ENCODE results near the gene BTN2A1.
"Not testable (repeated sequence)": the region's sequence is repeated elsewhere in the genome, so short reads cannot be mapped to it uniquely, and the experiment has no call there.

Gene BTN2A1

DNA sequence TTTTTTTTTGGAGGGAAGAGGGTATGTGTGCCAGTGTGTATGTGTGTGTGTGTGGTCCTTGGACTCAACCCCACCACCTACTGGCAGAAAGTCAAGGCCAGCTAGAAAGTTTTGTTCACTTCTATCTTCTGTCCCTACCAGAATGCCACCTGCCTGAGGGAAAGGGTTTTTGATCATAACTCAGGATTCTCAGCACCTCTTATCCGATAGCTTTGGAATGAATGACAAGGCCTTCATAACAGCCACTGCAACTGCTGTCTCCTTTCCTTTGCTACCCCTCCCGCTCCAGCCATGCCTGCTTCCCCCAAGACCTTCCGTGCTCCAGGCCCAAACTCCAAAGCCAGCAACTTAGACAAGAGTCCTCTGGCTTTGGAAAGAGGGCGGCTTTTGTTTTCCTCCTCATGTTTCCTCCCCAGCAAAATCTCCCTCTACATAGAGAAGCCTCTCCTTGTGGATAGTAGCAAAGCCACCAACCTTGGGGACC lies 37.0 kb upstream of the BTN2A1 start:
- H3K9me3 ChIP-seq (ENCODE audit: control insufficient read depth, low read depth, low read length) = no peaks in the 10 kb centered on the region
- no peaks in the 10 kb centered on the region for H3K36me3 ChIP-seq (ENCODE audit: control insufficient read depth, low read depth, low read length)
- H3K9ac ChIP-seq (ENCODE audit: low read length) = peak overlapping the region; percentile 83
- H3K4me1 ChIP-seq (ENCODE audit: control insufficient read depth, low read depth, low read length) = peaks cover 10% of the 10 kb centered on the region
- H3K4me3 ChIP-seq (ENCODE audit: low read length) = peak overlapping the region; percentile 95
- no peaks in the 10 kb centered on the region for H3K27me3 ChIP-seq (ENCODE audit: control insufficient read depth, insufficient read depth, low read length)
- H3K27ac ChIP-seq (ENCODE audit: low read length) = peak overlapping the region; percentile 88

DNA sequence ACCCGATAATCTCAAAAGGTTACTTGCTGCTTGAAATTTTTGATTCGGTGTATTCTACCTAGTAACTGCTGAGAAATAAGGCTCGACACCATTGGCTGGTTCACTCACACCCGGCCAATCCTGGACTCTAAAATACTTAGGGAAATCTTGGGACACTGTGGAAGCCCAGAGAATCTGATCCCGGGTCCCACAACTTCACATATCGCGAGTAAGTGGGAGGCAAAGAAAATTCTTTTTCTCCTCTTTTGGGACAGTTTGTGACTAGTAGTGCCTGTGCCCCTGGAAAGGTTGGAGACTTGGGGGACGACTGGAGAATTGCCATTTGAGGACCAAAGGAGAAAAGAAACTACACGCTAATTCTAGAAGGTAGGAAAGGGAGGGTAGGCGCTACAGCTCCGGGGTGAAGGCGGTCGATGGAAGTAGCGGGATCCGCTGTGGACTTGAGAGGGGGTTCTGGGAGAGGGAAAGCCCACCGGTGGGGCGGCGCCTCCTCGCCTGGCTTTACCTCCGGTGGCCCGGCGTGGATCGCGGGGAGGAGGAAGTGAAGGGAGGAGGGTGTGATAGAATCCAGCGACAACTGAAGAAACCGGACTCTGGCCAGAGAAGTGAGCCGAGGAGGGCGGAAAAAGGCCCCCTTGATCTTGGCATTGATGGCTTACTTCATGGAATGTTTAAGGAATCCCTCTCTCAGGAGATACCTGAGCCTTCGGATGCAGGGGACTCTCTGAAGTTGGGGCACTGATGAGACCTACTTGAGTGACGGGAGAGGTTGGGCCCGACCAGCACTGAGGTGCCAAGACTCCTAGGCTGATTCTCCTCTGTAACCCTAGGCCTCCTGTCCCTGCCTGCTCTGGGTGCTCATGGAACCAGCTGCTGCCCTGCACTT lies 36.3 kb upstream of the BTN2A1 start:
- Histone ChIP-seq H3K9me3 (ENCODE audit: control insufficient read depth, low read depth, low read length) (no peaks in the 10 kb centered on the region), H3K4me3 (ENCODE audit: low read length) (peak overlapping the region; percentile 95), H3K4me1 (ENCODE audit: control insufficient read depth, low read depth, low read length) (peaks cover 10% of the 10 kb centered on the region), H3K27ac (ENCODE audit: low read length) (peak overlapping the region; percentile 88), H3K36me3 (ENCODE audit: control insufficient read depth, low read depth, low read length) (no peaks in the 10 kb centered on the region), H3K9ac (ENCODE audit: low read length) (peak overlapping the region; percentile 83), H3K27me3 (ENCODE audit: control insufficient read depth, insufficient read depth, low read length) (no peaks in the 10 kb centered on the region)

DNA sequence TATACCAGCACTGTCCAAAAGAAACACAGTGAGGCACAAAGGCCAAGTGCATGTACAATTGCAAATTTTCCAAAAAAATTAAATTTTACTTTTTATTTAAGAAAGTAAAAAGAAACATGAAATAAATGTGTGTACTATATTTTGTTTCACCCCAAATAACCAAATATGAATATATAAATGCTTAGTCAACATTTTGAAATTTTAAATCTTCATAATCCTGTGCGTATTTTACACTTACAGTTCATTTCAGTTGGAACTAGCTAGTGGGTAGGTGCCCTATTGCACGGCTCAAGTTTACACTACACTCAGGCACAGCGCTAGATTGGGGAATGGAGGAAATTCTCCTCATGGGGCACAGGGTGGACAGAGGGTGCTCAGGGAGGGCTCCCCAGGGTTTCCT lies 35.4 kb upstream of the BTN2A1 start:
- no peak overlapping the region for H3K27ac ChIP-seq (ENCODE audit: low read length)
- no peaks in the 10 kb centered on the region for H3K27me3 ChIP-seq (ENCODE audit: control insufficient read depth, insufficient read depth, low read length)
- peaks cover 8% of the 10 kb centered on the region for H3K36me3 ChIP-seq (ENCODE audit: control insufficient read depth, low read depth, low read length)
- H3K9ac ChIP-seq (ENCODE audit: low read length) = no peak overlapping the region
- H3K4me3 ChIP-seq (ENCODE audit: low read length) = peak overlapping the region; percentile 95
- peaks cover 10% of the 10 kb centered on the region for H3K4me1 ChIP-seq (ENCODE audit: control insufficient read depth, low read depth, low read length)
- no peaks in the 10 kb centered on the region for H3K9me3 ChIP-seq (ENCODE audit: control insufficient read depth, low read depth, low read length)

DNA sequence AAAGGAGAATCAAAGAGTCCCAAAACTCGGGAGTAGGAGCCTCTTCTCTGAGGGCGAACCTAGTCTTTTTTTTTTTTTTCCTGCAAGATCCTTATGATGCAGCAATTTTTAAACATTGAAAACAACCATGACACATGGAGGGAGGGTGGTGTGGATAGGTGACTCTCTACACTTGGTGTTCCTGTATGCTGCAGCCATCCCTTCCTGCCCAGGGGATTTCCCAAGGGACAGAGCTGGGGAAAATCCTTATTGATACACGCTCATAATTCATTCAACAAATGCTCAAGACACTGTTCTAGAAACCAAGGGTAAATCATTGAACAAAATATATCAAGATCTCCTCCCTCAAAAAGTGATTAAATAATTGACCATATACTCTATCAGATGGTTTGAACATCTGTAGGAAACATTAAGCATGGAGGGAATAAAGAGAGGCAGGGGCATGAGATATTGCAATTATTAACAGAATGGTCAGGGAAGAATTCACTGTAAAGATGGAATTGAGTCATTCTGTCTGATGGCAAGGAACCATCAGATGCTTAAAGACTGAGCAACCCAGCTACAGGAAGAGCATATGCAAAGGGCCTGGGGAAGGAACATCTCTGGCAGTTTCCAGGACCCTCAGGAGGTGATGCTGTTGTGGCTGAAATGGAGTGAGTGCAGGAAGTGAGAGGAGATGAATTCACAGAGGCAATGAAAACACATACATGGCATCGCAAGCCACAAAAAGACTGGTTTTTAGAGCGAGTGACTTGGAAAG lies 30.9 kb upstream of the BTN2A1 start:
- no peak overlapping the region for H3K27ac ChIP-seq (ENCODE audit: low read length)
- no peak overlapping the region for H3K9ac ChIP-seq (ENCODE audit: low read length)
- H3K36me3 ChIP-seq (ENCODE audit: control insufficient read depth, low read depth, low read length) = peaks cover 37% of the 10 kb centered on the region
- H3K4me3 ChIP-seq (ENCODE audit: low read length) = no peak overlapping the region
- H3K9me3 ChIP-seq (ENCODE audit: control insufficient read depth, low read depth, low read length) = no peaks in the 10 kb centered on the region
- no peaks in the 10 kb centered on the region for H3K4me1 ChIP-seq (ENCODE audit: control insufficient read depth, low read depth, low read length)
- no peaks in the 10 kb centered on the region for H3K27me3 ChIP-seq (ENCODE audit: control insufficient read depth, insufficient read depth, low read length)

DNA sequence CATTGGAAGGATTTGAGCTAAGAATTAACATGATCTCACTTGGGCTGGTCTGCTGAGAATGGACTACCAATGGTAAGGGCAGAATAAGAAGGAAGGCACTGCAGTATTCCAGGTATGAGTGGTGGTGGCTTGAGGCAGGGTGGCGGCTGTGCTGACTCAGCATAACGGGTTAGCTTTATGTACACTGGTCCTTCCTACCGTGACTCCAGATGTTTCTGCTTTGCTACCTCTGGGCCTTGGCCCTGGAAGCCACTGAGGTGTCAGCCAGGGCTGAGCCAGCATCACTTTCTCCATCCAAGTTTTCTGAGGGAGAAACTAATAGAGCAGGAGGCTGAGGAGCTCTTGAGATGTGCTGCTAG lies 30.3 kb upstream of the BTN2A1 start:
- Histone ChIP-seq H3K9ac (ENCODE audit: low read length) (no peak overlapping the region), H3K4me1 (ENCODE audit: control insufficient read depth, low read depth, low read length) (no peaks in the 10 kb centered on the region), H3K27ac (ENCODE audit: low read length) (no peak overlapping the region), H3K36me3 (ENCODE audit: control insufficient read depth, low read depth, low read length) (peaks cover 37% of the 10 kb centered on the region), H3K4me3 (ENCODE audit: low read length) (no peak overlapping the region), H3K9me3 (ENCODE audit: control insufficient read depth, low read depth, low read length) (no peaks in the 10 kb centered on the region), H3K27me3 (ENCODE audit: control insufficient read depth, insufficient read depth, low read length) (no peaks in the 10 kb centered on the region)

DNA sequence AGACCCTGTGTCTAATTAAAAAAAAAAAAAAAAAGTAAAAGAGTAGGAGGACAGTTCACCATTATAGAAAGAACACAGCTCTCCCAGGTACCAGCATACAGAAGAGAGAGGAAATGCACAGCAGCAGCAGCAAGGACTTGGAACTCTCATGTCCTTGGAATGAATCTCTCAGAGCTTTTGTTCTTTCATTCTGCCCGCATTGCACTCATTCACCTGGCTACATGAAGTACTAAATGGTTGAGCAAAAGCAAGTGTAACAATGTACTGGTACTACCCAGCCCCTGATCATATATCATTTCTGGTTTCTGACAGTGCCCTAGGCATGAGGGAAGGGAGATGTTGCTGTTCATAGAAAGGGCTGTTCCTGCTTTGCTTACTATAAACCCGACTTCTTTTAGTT lies 29.5 kb upstream of the BTN2A1 start:
- H3K36me3 ChIP-seq (ENCODE audit: control insufficient read depth, low read depth, low read length) = peaks cover 37% of the 10 kb centered on the region
- H3K9ac ChIP-seq (ENCODE audit: low read length) = no peak overlapping the region
- H3K4me3 ChIP-seq (ENCODE audit: low read length) = no peak overlapping the region
- no peaks in the 10 kb centered on the region for H3K9me3 ChIP-seq (ENCODE audit: control insufficient read depth, low read depth, low read length)
- no peaks in the 10 kb centered on the region for H3K4me1 ChIP-seq (ENCODE audit: control insufficient read depth, low read depth, low read length)
- H3K27ac ChIP-seq (ENCODE audit: low read length) = no peak overlapping the region
- H3K27me3 ChIP-seq (ENCODE audit: control insufficient read depth, insufficient read depth, low read length) = no peaks in the 10 kb centered on the region

DNA sequence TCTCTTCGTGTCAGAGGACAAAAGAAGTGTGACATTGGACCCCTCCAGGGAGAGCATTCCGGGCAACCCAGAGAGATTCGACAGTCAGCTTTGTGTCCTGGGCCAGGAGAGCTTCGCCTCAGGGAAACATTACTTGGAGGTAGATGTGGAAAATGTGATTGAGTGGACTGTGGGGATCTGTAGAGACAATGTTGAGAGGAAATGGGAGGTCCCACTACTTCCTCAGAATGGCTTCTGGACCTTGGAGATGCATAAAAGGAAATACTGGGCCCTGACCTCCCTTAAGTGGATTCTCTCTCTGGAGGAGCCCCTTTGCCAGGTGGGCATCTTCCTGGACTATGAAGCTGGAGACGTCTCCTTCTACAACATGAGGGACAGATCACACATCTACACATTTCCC lies 27.0 kb upstream of the BTN2A1 start:
- Histone ChIP-seq H3K27me3 (ENCODE audit: control insufficient read depth, insufficient read depth, low read length) (no peaks in the 10 kb centered on the region), H3K9me3 (ENCODE audit: control insufficient read depth, low read depth, low read length) (no peaks in the 10 kb centered on the region), H3K4me3 (ENCODE audit: low read length) (no peak overlapping the region), H3K36me3 (ENCODE audit: control insufficient read depth, low read depth, low read length) (peaks cover 37% of the 10 kb centered on the region), H3K4me1 (ENCODE audit: control insufficient read depth, low read depth, low read length) (no peaks in the 10 kb centered on the region), H3K27ac (ENCODE audit: low read length) (no peak overlapping the region), H3K9ac (ENCODE audit: low read length) (no peak overlapping the region)

DNA sequence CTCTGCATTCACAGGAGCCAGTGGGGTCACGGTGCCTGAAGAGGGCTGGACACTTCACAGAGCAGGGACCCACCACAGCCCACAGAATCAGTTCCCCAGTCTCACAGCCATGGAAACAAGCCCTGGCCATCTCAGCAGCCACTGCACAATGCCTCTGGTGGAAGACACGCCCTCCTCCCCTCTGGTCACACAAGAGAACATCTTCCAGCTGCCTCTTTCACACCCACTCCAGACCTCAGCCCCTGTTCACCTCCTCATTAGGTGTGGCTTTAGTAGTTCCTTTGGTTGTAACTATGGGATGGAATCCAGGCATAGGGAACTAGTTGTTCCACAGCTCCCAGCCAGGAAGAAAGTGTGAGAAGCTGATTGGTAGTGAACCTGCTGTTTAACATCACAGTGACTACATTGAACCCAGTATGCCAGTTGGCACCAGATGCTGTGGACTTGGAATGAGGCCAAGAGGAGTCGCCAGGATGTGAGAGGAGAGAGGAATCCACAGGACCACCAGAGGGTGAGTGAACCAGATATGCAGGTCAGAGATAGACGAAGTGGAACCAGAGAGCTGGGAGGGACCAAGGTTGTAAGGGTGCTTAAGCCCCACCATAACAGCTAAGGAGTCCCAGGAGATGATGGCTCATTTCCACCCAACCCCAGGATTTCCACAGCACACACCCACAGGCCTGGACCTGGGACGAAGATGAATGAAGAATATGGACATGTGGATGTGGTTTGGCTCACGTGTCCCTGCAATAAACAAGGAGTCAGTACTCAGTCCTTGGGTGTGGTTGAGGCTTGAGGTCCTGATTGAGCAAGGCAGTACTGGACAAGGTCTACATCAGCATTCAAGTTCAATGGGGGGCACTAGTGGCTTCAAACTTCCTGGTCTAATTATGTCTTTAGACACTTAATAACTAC lies 26.2 kb upstream of the BTN2A1 start:
- Histone ChIP-seq H3K4me1 (ENCODE audit: control insufficient read depth, low read depth, low read length) (no peaks in the 10 kb centered on the region), H3K9ac (ENCODE audit: low read length) (no peak overlapping the region), H3K9me3 (ENCODE audit: control insufficient read depth, low read depth, low read length) (no peaks in the 10 kb centered on the region), H3K36me3 (ENCODE audit: control insufficient read depth, low read depth, low read length) (peaks cover 37% of the 10 kb centered on the region), H3K4me3 (ENCODE audit: low read length) (no peak overlapping the region), H3K27ac (ENCODE audit: low read length) (no peak overlapping the region), H3K27me3 (ENCODE audit: control insufficient read depth, insufficient read depth, low read length) (no peaks in the 10 kb centered on the region)

DNA sequence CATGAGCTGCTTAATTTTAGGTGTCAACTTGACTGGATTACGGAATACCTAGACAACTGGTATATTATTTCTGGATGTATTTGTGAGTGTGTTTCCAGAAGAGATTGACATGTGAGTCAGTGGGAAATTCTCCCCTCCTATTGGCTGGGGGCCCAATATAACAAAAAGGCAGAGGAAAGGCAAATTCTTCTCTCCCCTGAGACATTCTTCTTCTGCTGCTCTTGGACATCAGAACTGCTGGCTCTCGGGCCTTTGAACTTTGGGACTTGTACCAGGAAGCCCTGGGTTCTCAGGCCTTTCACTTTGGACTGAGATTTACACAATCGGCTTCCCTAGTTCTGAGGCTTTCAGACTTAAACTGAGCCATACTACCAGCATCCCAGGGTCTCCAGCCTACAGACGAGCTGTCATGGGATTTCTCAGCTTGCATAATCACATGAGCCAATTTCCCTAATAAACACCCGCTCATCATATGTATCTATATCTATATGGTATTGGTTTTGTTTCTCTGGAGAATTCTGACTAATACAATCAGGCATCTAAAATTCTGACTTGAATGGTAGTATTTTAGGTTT lies 25.0 kb upstream of the BTN2A1 start:
- Histone ChIP-seq H3K4me3 (ENCODE audit: low read length) (no peak overlapping the region), H3K27me3 (ENCODE audit: control insufficient read depth, insufficient read depth, low read length) (no peaks in the 10 kb centered on the region), H3K9ac (ENCODE audit: low read length) (no peak overlapping the region), H3K9me3 (ENCODE audit: control insufficient read depth, low read depth, low read length) (no peaks in the 10 kb centered on the region), H3K36me3 (ENCODE audit: control insufficient read depth, low read depth, low read length) (peaks cover 27% of the 10 kb centered on the region), H3K27ac (ENCODE audit: low read length) (no peak overlapping the region), H3K4me1 (ENCODE audit: control insufficient read depth, low read depth, low read length) (no peaks in the 10 kb centered on the region)

DNA sequence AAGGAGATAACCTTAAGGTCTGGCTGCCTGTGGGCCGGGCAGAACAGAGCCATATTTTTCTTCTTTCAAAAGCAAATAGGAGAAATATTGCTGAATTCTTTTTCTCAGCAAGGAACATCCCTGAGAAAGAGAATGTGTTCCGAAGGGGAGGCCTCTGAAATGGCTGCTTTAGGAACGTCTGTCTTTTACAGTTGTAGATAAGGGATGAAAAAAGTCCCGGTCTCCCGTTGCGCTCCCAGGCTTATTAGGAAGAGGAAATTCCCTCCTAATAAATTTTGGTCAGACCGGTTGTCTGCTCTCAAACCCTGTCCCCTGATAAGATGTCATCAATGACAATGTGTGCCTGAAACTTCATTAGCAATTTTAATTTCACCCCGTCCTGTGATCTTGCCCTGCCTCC lies 24.1 kb upstream of the BTN2A1 start:
- H3K9ac ChIP-seq (ENCODE audit: low read length); H3K4me3 ChIP-seq (ENCODE audit: low read length); H3K4me1 ChIP-seq (ENCODE audit: control insufficient read depth, low read depth, low read length); H3K9me3 ChIP-seq (ENCODE audit: control insufficient read depth, low read depth, low read length); H3K27ac ChIP-seq (ENCODE audit: low read length); H3K27me3 ChIP-seq (ENCODE audit: control insufficient read depth, insufficient read depth, low read length): not testable (repeated sequence)
- peaks cover 23% of the 10 kb centered on the region for H3K36me3 ChIP-seq (ENCODE audit: control insufficient read depth, low read depth, low read length)

DNA sequence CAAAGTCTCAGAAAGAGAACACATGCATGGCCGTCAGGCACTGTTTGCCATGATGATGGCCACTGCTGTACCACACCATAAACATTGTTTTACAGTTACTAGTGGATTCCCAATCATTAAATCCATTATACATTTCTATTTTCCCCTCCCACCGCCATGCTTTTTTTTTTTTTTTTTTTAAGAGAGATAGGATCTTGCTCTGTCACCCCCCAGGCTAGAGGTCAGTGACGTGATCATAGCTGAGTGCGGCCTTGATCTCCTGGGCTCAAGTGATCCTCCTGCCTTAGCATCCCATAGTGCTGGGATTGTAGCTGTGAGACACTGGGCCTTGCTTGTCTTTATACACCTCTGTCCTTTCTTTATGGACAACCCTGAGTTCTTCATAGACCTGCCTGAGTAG lies 21.7 kb upstream of the BTN2A1 start:
- Histone ChIP-seq H3K27ac (ENCODE audit: low read length) (no peak overlapping the region), H3K27me3 (ENCODE audit: control insufficient read depth, insufficient read depth, low read length) (no peaks in the 10 kb centered on the region), H3K4me3 (ENCODE audit: low read length) (no peak overlapping the region), H3K9ac (ENCODE audit: low read length) (no peak overlapping the region), H3K36me3 (ENCODE audit: control insufficient read depth, low read depth, low read length) (peaks cover 6% of the 10 kb centered on the region), H3K9me3 (ENCODE audit: control insufficient read depth, low read depth, low read length) (no peaks in the 10 kb centered on the region), H3K4me1 (ENCODE audit: control insufficient read depth, low read depth, low read length) (no peaks in the 10 kb centered on the region)
